Stimulated activated CD4-positive, alpha-beta T cell treated with anti-CD3 and anti-CD28 coated beads, Interleukin-4, amount 100 ng/mL, for 4 hours (primary cell): Measurements from ENCODE around the gene DENND4C.
"Not testable (repeated sequence)": the region's sequence is repeated elsewhere in the genome, so short reads cannot be mapped to it uniquely, and the experiment has no call there.

Experiments
- DNase-seq, 2 experiments: peaks; one replicate each; pipeline ENCODE4 v3.0.0-alpha.2; 2020

The DENND4C gene

GRCh38 chr9:19378164-19378563 is 147.7 kb downstream of the DENND4C start:
- no peak for DNase-seq

DNA sequence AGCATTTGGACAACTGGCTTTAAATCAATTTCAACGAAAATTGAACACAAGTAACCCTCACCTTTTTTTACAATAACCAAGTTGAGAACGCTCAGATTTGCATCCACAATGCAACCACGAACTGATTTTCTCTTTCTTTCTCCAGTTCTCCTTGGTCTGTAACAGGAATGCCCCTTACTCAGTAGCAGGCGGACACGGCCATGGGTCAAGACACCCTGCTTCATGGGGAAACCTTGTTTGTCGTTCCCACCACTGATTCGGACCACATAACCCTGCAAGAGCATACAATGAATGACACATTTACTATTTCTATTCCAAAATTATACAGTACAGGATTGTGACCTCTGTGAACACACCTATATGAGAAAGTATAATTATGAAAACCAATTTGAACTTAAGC is 148.2 kb downstream of the DENND4C start:
- no peak for DNase-seq

- DNase-seq, result no peak
Observed at GRCh38 chr9:19379283-19379682, 148.8 kb downstream of the DENND4C start.

DNA sequence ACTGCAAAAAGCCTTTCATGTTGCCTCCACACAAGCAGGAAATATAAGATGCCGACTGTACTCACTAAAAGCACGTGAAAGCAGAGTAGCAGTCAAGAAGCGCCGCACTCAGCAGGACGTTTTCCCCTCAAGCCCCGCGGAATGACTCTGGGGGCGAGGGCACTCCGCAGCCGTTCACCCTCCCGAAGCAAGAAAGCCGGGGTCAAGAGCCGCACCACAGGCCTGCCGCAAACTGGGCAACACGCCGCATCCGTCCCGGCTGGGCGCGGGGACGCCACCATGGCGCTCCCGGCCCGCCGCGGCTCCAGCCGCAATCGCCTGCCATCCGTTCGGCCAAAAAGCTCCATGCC is 149.2 kb downstream of the DENND4C start:
- DNase-seq, result peak in 1 of 2 experiments; percentile 34

GRCh38 chr9:19380826-19381075 is 150.3 kb downstream of the DENND4C start:
- no peak for DNase-seq

DNA sequence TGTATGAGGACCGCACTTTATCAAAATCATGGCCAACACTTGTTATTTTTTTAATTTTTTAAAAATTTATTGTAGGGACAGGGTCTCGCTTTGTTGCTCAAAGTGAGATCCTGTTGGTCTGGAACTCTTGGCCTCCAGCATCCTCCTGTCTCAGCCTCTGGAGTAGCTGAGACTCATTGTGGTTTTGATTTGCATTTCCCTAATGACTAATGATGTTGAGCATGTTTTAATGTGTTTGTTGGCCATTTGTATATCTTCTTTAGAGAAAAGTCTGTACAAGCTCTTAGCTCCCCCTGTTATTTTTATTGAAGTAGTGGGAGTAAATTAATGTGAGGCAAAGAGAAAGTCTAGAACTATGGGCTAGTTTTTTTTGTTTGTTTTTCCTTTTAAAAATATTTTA is 151.2 kb downstream of the DENND4C start:
- no peak for DNase-seq

DNA sequence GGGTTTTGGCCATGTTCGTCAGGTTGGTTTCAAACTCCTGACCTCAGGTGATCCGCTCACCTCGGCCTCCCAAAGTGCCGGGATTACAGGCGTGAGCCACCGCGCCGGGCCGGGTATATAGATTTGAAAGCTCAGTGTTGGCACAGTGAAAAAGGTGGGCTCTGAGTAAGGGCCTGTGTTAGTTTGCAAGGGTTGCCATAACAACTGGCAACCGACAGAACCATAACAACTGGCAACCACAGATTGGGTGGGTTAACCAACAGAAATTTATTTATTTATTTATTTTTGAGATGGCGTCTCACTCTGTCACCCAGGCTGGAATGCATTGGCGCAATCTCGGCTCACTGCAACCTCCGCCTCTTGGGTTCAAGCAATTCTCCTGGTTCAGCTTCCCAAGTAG is 154.7 kb downstream of the DENND4C start:
- not testable (repeated sequence) for DNase-seq

- no peak for DNase-seq
Observed at GRCh38 chr9:19385786-19386501, 155.5 kb downstream of the DENND4C start.

DNA sequence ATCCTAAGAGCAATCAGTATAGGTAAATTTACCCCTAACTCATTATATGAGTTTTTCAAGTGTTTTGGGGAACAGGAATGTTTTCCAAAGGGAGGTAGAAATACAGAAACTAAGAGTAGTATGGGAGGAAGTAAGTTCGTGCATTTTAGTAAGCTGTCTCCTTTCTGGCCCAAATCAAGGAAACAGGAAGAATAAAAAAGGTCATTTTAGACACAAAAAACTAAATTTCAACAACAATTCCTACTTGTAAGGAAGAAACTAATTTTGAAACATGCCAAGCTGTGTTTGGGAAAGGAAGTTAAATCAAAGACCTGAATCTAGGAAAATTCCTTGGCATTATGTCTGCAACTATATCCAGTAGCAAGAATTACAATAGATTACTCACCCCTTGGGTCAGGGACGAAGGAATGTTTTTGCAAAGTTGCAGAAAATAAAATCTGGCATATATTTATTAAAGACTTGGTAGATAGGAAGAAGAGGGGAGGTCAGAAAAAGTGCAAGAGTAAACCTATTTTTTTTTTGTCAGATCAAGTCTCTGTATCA is 156.1 kb downstream of the DENND4C start:
- no peak for DNase-seq

GRCh38 chr9:19387317-19387716 is 156.8 kb downstream of the DENND4C start:
- DNase-seq, result no peak

GRCh38 chr9:19389539-19389938 is 159.0 kb downstream of the DENND4C start:
- not testable (repeated sequence) for DNase-seq

DNA sequence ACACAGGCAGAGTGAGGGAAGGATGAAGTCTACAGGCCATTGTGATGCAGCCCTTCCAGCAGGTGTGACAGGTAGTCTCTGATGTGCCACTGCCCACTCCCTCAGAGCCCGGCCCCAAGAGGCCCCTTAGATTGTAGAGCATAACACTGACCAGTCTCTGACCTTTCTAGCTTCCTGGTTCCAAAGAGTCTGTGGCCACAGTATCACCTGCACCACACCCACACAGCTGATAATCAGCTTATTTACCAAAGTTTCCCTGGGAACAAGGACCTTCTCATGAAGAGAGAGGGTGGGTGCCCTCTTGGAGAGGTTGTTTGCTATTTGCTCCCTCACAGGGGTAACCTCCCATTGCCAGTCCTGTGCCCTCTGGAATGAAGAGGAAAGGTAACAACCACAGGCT is 167.4 kb downstream of the DENND4C start:
- DNase-seq, result no peak

GRCh38 chr9:19403231-19403630 is 172.7 kb downstream of the DENND4C start:
- not testable (repeated sequence) for DNase-seq

DNA sequence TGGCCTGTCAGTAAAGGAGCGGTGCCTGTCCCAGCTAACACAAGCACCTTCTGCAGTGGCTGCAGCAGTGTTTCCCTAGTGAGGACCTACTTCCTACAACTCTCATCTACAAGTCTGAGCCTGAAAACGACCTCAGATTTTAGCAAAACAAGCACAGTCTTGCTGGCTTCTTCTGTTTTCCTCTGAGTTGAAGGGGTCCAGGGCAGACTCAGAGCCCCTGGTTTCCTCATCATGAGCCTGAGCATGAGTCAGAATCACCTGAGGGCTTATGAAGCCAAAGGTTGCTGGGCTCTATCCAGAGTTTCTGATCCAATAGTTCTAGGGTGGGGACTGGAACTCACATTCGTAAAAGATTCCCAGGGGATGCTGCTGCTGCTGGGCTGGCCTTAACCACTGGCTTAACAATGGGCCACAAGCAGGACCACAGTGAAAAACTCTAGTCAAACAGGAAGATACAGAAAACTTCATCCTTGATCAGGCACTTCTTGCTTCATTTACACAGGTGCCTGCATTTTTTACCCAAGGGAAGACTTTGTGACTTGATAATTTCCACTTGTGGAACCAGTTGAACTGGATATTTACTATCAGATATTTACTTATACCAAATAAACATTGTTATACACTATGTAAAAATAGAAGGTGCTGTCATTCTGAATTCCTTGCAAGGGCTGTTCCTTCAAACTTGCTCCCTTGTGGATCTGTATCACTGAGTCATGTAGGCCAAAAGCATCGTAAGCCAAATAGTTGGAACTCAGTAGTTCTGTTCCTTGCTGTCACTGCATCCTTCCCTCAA is 174.0 kb downstream of the DENND4C start:
- DNase-seq, result no peak

- DNase-seq, result no peak
Observed at GRCh38 chr9:19405771-19406170, 175.3 kb downstream of the DENND4C start.

DNA sequence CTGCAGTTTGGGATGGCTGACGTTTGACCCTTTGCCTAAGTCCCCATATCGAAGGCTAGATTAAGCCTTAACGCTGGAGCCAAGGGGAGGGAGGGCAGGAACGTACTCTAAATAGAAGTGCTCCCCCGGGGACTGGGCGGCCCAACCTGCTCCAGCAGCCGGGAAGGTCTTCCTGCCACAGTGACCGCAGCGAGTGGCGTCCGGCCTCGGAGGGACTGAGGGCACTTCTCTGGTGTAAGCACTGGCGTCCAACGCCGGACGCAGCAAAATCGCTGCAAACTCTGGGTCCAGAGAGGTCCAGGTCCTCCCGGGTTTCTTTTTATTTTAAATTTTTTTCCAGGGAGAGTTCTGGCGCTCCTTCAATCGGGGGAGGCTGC is 177.8 kb downstream of the DENND4C start:
- no peak for DNase-seq

DNA sequence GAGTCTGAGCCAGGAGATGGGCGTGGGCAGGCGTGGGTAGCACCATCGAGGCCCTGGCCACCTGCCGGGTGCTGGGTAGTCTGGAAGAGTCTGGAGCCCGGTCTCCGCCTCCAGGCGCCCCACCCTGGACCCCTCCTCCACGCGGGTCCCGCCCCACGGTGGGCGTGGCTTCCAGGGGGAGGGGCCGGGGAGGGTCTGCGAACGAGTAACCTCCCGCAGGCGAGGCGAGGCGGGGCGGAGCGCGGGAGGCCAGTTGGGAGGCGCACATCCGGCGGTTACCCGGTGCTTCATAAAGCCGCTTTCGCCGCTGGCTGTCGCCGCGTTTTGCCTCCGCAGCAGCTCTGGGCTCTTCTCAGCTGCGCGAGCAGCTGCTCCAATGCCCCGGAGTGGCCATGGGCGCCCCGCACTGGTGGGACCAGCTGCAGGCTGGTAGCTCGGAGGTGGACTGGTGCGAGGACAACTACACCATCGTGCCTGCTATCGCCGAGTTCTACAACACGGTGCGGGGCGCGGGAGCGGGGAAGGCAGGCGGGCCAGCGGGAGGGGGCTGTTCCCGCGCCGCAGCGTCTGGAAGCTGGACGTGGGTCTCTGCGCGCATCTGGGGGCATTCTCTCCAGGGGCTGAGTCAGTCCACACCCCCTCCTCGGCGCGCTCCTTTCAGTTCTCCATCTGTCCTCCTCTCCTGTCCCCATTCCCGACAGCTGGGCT is 178.4 kb downstream of the DENND4C start, which contains the start of gene ACER2:
ACER2 (plus strand) TSS at position 317 of the 708 bp plus-strand sequence; CDS start at position 393, 76 bp downstream.
- DNase-seq, result peak; percentile 93 to 96

GRCh38 chr9:19409401-19410194 is 179.1 kb downstream of the DENND4C start:
- DNase-seq, result peak in 1 of 2 experiments; percentile 4

DNA sequence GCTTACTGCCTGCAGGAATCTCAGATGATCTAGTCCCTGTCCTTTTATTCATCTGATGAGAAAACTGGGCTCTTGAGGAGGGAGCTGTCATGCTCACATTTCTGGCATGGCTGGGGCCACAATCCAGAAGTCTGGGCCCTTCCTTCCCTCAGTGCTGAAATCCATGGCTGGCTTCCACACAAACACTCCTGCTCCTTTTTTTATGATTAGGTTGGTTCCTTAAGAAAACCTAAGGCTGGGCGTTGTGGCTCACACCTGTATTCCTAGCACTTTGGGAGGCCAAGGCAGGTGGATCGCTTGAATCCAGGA is 179.7 kb downstream of the DENND4C start:
- DNase-seq, result no peak

DNA sequence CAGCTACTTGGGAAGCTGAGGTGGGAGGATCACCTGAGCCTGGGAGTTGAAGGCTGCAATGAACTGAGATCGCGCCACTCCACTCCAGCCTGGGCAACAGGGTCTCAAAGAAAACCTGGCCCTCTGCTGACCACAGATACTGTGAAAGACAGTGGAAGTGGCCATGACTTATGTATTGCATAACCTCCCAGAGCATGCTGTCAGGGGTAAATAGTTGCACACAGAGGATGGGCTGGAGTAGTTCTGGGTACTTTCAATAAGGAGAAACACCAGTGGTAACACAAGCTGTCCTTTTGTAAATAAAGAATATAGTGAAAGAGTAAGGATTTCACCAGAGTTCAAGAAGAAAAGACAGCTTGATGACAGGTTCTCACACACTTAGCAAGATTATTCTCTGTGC is 180.1 kb downstream of the DENND4C start:
- DNase-seq, result no peak

DNA sequence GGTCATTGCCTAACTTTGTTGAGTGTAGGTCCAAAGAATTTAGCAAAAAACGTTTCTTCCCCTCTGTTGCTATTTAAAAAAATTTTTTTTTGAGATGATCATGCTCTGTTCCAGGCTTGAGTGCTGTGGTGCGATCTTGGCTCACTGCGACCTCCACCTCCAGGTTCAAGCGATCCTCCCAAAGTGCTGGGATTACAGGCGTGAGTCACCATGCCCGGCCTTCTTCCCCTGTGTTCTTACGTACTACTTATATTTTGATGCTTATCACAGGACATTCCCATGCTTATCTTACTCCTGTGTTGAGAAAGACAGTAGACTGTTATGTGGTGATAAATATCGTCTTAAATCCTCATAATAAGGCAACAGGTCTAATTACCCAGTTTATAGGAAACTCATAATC is 180.8 kb downstream of the DENND4C start:
- DNase-seq, result no peak

GRCh38 chr9:19413456-19413855 is 183.0 kb downstream of the DENND4C start:
- DNase-seq, result not testable (repeated sequence)

DNA sequence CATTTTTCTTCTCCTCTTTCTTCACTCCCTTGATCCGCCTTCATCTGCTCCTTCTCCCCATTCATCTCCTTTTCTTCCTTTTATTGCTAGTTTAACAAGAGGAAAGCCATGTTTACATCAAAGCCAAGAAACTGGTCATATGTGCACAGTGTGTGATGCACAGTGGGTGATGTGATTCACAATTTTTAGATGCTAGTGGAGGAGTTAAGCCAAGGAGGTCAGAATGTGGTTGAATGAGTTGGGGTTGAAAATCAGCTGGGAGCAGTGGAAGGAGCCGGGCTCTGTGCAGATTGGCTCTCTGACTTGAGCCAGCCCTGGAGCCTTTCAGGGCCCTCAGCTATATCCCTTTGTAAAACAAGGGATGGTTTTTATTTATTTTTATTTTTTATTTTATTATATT is 185.7 kb downstream of the DENND4C start:
- no peak for DNase-seq
